SK-N-MC (cell line): Measurements from ENCODE around the gene NOX4.
"Not testable (repeated sequence)": the region's sequence is repeated elsewhere in the genome, so short reads cannot be mapped to it uniquely, and the experiment has no call there.

Experiments used
- DNase-seq: peaks from one replicate; pipeline ENCODE4 v3.0.0-alpha.2; 2011; ENCODE audit warnings: low read depth, low spot score
- H3K27ac ChIP-seq: fragments of 200-600 bp; sonication (generic); 2 replicates; pipeline ENCODE4 v1.5.1; 2016; ENCODE audit warnings: mixed run types
- H3K36me3 ChIP-seq: fragments of 200-600 bp; sonication (generic); 2 replicates; pipeline ENCODE4 v1.6.1; 2017; ENCODE audit warnings: antibody characterized with exemption, low read length, mixed read lengths; ENCODE audit not compliant: insufficient read depth
- H3K4me3 ChIP-seq: fragments of 200-600 bp; sonication (generic); 2 replicates; pipeline ENCODE4 v1.5.1; 2016
- H3K9ac ChIP-seq: fragments of 200-600 bp; sonication (generic); 2 replicates; pipeline ENCODE4 v1.8.0; 2017; ENCODE audit warnings: mixed run types, mixed read lengths; ENCODE audit not compliant: insufficient read length
- H3K9me3 ChIP-seq: fragments of 200-600 bp; sonication (generic); 2 replicates; pipeline ENCODE4 v1.6.1; 2017; ENCODE audit warnings: low read depth, mild to moderate bottlenecking, antibody characterized with exemption, low read length, moderate library complexity, mixed read lengths
- EZH2 ChIP-seq: fragments of 200-600 bp; sonication (generic); IDR thresholded peaks from one replicate; pipeline ENCODE4 v1.6.1; 2017; ENCODE audit warnings: antibody characterized with exemption
- FOXP2 ChIP-seq: optimal IDR thresholded peaks from 2 replicates; pipeline ENCODE3; 2011; ENCODE audit warnings: mild to moderate bottlenecking, moderate library complexity; ENCODE audit not compliant: insufficient read depth; ENCODE audit errors: extremely low read length, control extremely low read depth
- POLR2AphosphoS5 ChIP-seq: IDR thresholded peaks from 2 replicates; pipeline ENCODE4 v1.6.1; 2012; ENCODE audit warnings: mild to moderate bottlenecking, low read depth, low read length, borderline replicate concordance

NOX4 gene

GRCh38 chr11:89364856-89365255, 126.3 kb downstream of the NOX4 start:
- H3K36me3 ChIP-seq, H3K9ac ChIP-seq, H3K27ac ChIP-seq, DNase-seq, H3K4me3 ChIP-seq, H3K9me3 ChIP-seq: not testable (repeated sequence)

GRCh38 chr11:89361734-89362133, 129.4 kb downstream of the NOX4 start:
- no peak for TF ChIP-seq EZH2
- no peak for TF ChIP-seq POLR2AphosphoS5
- TF ChIP-seq FOXP2: no peak
- Histone ChIP-seq H3K27ac (no peak overlapping the region), H3K36me3 (no peaks in the 10 kb centered on the region), H3K9ac (no peak overlapping the region), H3K4me3 (no peak overlapping the region), H3K9me3 (no peaks in the 10 kb centered on the region)
- DNase-seq: no peak

- not testable (repeated sequence) for H3K9me3 ChIP-seq
These were observed 132.0 kb downstream of the NOX4 start for GRCh38 chr11:89359208-89359607.

GRCh38 chr11:89358761-89359160, 132.4 kb downstream of the NOX4 start:
- H3K36me3 ChIP-seq: no peaks in the 10 kb centered on the region
- H3K4me3 ChIP-seq: no peak overlapping the region
- no peak overlapping the region for H3K27ac ChIP-seq
- DNase-seq: no peak
- no peaks in the 10 kb centered on the region for H3K9me3 ChIP-seq
- TF ChIP-seq FOXP2: no peak
- no peak for TF ChIP-seq POLR2AphosphoS5
- no peak for TF ChIP-seq EZH2
- H3K9ac ChIP-seq: no peak overlapping the region

More at GRCh38 chr11:89359208-89359607, 132.0 kb downstream of the NOX4 start:
- not testable (repeated sequence) for H3K36me3 ChIP-seq, DNase-seq, H3K4me3 ChIP-seq, H3K27ac ChIP-seq, H3K9ac ChIP-seq

GRCh38 chr11:89355646-89356045, 135.5 kb downstream of the NOX4 start:
- Histone ChIP-seq H3K9me3 (no peaks in the 10 kb centered on the region), H3K27ac (no peak overlapping the region), H3K4me3 (no peak overlapping the region), H3K9ac (no peak overlapping the region), H3K36me3 (no peaks in the 10 kb centered on the region)
- no peak for TF ChIP-seq FOXP2
- no peak for TF ChIP-seq POLR2AphosphoS5
- no peak for TF ChIP-seq EZH2
- DNase-seq: no peak

- not testable (repeated sequence) for H3K36me3 ChIP-seq, H3K27ac ChIP-seq, H3K9me3 ChIP-seq, DNase-seq, H3K9ac ChIP-seq, H3K4me3 ChIP-seq
These were observed 136.7 kb downstream of the NOX4 start for GRCh38 chr11:89354513-89354912.

- TF ChIP-seq FOXP2: no peak
- TF ChIP-seq POLR2AphosphoS5: no peak
- TF ChIP-seq EZH2: no peak
These were observed 144.1 kb downstream of the NOX4 start for GRCh38 chr11:89347071-89347470.

GRCh38 chr11:89346601-89347000, 144.6 kb downstream of the NOX4 start:
- TF ChIP-seq FOXP2 (no peak), EZH2 (no peak), POLR2AphosphoS5 (no peak)
- DNase-seq: no peak
- no peak overlapping the region for H3K9ac ChIP-seq
- H3K27ac ChIP-seq: no peak overlapping the region
- H3K9me3 ChIP-seq: no peaks in the 10 kb centered on the region
- no peaks in the 10 kb centered on the region for H3K36me3 ChIP-seq
- H3K4me3 ChIP-seq: no peak overlapping the region

More at GRCh38 chr11:89347071-89347470, 144.1 kb downstream of the NOX4 start:
- no peak for DNase-seq
- H3K9me3 ChIP-seq: no peaks in the 10 kb centered on the region
- no peak overlapping the region for H3K9ac ChIP-seq
- no peak overlapping the region for H3K4me3 ChIP-seq
- H3K36me3 ChIP-seq: no peaks in the 10 kb centered on the region
- H3K27ac ChIP-seq: no peak overlapping the region

GRCh38 chr11:89342880-89343572, 148.1 kb downstream of the NOX4 start:
- not testable (repeated sequence) for H3K9me3 ChIP-seq, H3K36me3 ChIP-seq, H3K4me3 ChIP-seq

GRCh38 chr11:89340450-89340849, 150.7 kb downstream of the NOX4 start:
- not testable (repeated sequence) for DNase-seq, H3K9ac ChIP-seq, H3K9me3 ChIP-seq, H3K4me3 ChIP-seq, H3K36me3 ChIP-seq, H3K27ac ChIP-seq

More at GRCh38 chr11:89342880-89343572, 148.1 kb downstream of the NOX4 start:
- not testable (repeated sequence) for H3K9ac ChIP-seq, DNase-seq, H3K27ac ChIP-seq

GRCh38 chr11:89338073-89338472, 153.1 kb downstream of the NOX4 start:
- DNase-seq, H3K9ac ChIP-seq, H3K27ac ChIP-seq, H3K36me3 ChIP-seq, H3K9me3 ChIP-seq, H3K4me3 ChIP-seq: not testable (repeated sequence)

- H3K9ac ChIP-seq, H3K36me3 ChIP-seq, DNase-seq: not testable (repeated sequence)
These were observed 154.0 kb downstream of the NOX4 start for GRCh38 chr11:89337100-89337650.

GRCh38 chr11:89333704-89334103, 157.5 kb downstream of the NOX4 start:
- H3K4me3 ChIP-seq, H3K9ac ChIP-seq, DNase-seq, H3K36me3 ChIP-seq, H3K9me3 ChIP-seq, H3K27ac ChIP-seq: not testable (repeated sequence)

More at GRCh38 chr11:89337100-89337650, 154.0 kb downstream of the NOX4 start:
- not testable (repeated sequence) for H3K4me3 ChIP-seq, H3K27ac ChIP-seq, H3K9me3 ChIP-seq
